ENCODE data around the gene SLC39A13.

SLC39A13 gene

GRCh38 chr11:47426062-47426956 lies 17.9 kb downstream of the SLC39A13 start, which contains the start of gene PSMC3:
TSS of gene PSMC3 (minus strand) at chr11:47426439. CDS start at chr11:47426279, 160 bp downstream.
- no peaks in the 10 kb centered on the region for H4K20me1 ChIP-seq (ENCODE audit: low read depth, low read length)
- H3K4me2 ChIP-seq (ENCODE audit: low read depth, low read length, poor library complexity, severe bottlenecking), result peak within 1 kb of the TSS; percentile 88

GRCh38 chr11:47430524-47430923 lies 22.1 kb downstream of the SLC39A13 start:
- Histone ChIP-seq H3K9me2 (replicated peaks; ENCODE audit: insufficient read depth, low read length) (no peaks in the 10 kb centered on the region), H3K9me3 (ENCODE audit: insufficient read depth, low read length) (no peaks in the 10 kb centered on the region), H3K27me3 (ENCODE audit: low read length) (no peaks in the 10 kb centered on the region), H2AFZ (ENCODE audit: low read depth, low read length, severe bottlenecking) (no peak overlapping the region), H3K36me3 (ENCODE audit: low read length) (no peaks in the 10 kb centered on the region), H3K4me2 (ENCODE audit: low read depth, low read length, poor library complexity, severe bottlenecking) (no peak overlapping the region), H3F3A (ENCODE audit: insufficient read depth) (no peaks in the 10 kb centered on the region), H3K4me3 (ENCODE audit: insufficient read depth, low read length, poor library complexity, severe bottlenecking) (no peak overlapping the region), H3K9ac (ENCODE audit: low read length) (no peak overlapping the region), H3K79me2 (ENCODE audit: insufficient read depth, low read length) (peaks cover 6% of the 10 kb centered on the region), H4K20me1 (ENCODE audit: low read depth, low read length) (no peaks in the 10 kb centered on the region), H3K27ac (ENCODE audit: low read depth, low read length) (no peak overlapping the region)
- no peak for TF ChIP-seq CTCF (IDR thresholded peaks at IDR 0.05; ENCODE audit: insufficient read depth, low read length, poor library complexity, severe bottlenecking)
- TF ChIP-seq EZH2phosphoT487 (conservative IDR thresholded peaks at IDR 0.05; ENCODE audit: low read length), result no peak

More at GRCh38 chr11:47426062-47426956, 17.9 kb downstream of the SLC39A13 start, which contains the start of gene PSMC3:
- Histone ChIP-seq H3K9me2 (replicated peaks; ENCODE audit: insufficient read depth, low read length) (no peaks in the 10 kb centered on the region), H3K9ac (ENCODE audit: low read length) (peak within 1 kb of the TSS; percentile 91), H2AFZ (ENCODE audit: low read depth, low read length, severe bottlenecking) (peak within 1 kb of the TSS; percentile 93), H3K27me3 (ENCODE audit: low read length) (no peaks in the 10 kb centered on the region), H3K27ac (ENCODE audit: low read depth, low read length) (peak within 1 kb of the TSS; percentile 60), H3F3A (ENCODE audit: insufficient read depth) (no peaks in the 10 kb centered on the region), H3K36me3 (ENCODE audit: low read length) (no peaks in the 10 kb centered on the region), H3K4me3 (ENCODE audit: insufficient read depth, low read length, poor library complexity, severe bottlenecking) (peak within 1 kb of the TSS; percentile 90), H3K9me3 (ENCODE audit: insufficient read depth, low read length) (no peaks in the 10 kb centered on the region), H3K79me2 (ENCODE audit: insufficient read depth, low read length) (peaks cover 26% of the 10 kb centered on the region)
- TF ChIP-seq EZH2phosphoT487 (conservative IDR thresholded peaks at IDR 0.05; ENCODE audit: low read length) (no peak), CTCF (IDR thresholded peaks at IDR 0.05; ENCODE audit: insufficient read depth, low read length, poor library complexity, severe bottlenecking) (no peak)

GRCh38 chr11:47431356-47432083 lies 23.1 kb downstream of the SLC39A13 start:
- H3K4me2 ChIP-seq (ENCODE audit: low read depth, low read length, poor library complexity, severe bottlenecking), result no peak overlapping the region
- no peak overlapping the region for H2AFZ ChIP-seq (ENCODE audit: low read depth, low read length, severe bottlenecking)
- H3K4me3 ChIP-seq (ENCODE audit: insufficient read depth, low read length, poor library complexity, severe bottlenecking), result no peak overlapping the region
- H3F3A ChIP-seq (ENCODE audit: insufficient read depth), result no peaks in the 10 kb centered on the region
- H3K9me3 ChIP-seq (ENCODE audit: insufficient read depth, low read length), result no peaks in the 10 kb centered on the region
- H3K9ac ChIP-seq (ENCODE audit: low read length), result no peak overlapping the region
- H3K27me3 ChIP-seq (ENCODE audit: low read length), result no peaks in the 10 kb centered on the region
- H3K9me2 ChIP-seq (replicated peaks; ENCODE audit: insufficient read depth, low read length), result no peaks in the 10 kb centered on the region
- no peaks in the 10 kb centered on the region for H3K79me2 ChIP-seq (ENCODE audit: insufficient read depth, low read length)
- TF ChIP-seq EZH2phosphoT487 (conservative IDR thresholded peaks at IDR 0.05; ENCODE audit: low read length) (no peak), CTCF (IDR thresholded peaks at IDR 0.05; ENCODE audit: insufficient read depth, low read length, poor library complexity, severe bottlenecking) (no peak)
- H3K27ac ChIP-seq (ENCODE audit: low read depth, low read length), result no peak overlapping the region
- H3K36me3 ChIP-seq (ENCODE audit: low read length), result no peaks in the 10 kb centered on the region
- H4K20me1 ChIP-seq (ENCODE audit: low read depth, low read length), result no peaks in the 10 kb centered on the region

All from SU-DHL-6 (cell line).